Peyer's patch (tissue), 4 donors: ENCODE measurements around the gene PIK3R3. TPM values are rescaled to one million over a fixed set of nuclear protein-coding genes. Genes with fewer than 3 reads are reported as not detected.

ENCODE experiments used
- DNase-seq, 3 donors: peaks; one replicate each; pipeline ENCODE4 v3.0.0-alpha.2; 2017 to 2019
- H3K27ac ChIP-seq, 4 donors: fragments of 200-600 bp; sonication (generic); one replicate each; pipeline ENCODE4 v1.5.1; 2016 to 2019
- H3K27me3 ChIP-seq, 2 donors: fragments of 200-600 bp; sonication (generic); one replicate each; pipeline ENCODE4 v1.5.1; 2019
- H3K36me3 ChIP-seq, 3 donors: fragments of 200-600 bp; sonication (generic); one replicate each; pipeline ENCODE4 v1.5.1; 2016 to 2019
- H3K4me1 ChIP-seq, 4 donors: fragments of 200-600 bp; sonication (generic); one replicate each; pipeline ENCODE4 v1.5.1; 2016 to 2019
- H3K4me3 ChIP-seq, 4 donors: fragments of 200-600 bp; sonication (generic); 1 replicate in 3 of 4; 2 replicates in 1 of 4; pipeline ENCODE4 v1.5.1; 2016 to 2019; ENCODE audit warnings: mild to moderate bottlenecking in 1 of 4
- H3K9me3 ChIP-seq, 4 donors: fragments of 200-600 bp; sonication (generic); one replicate each; pipeline ENCODE4 v1.5.1; 2016 to 2019; ENCODE audit warnings: mild to moderate bottlenecking in 1 of 4
- CTCF ChIP-seq, 6 experiments: fragments of 450-650 bp in 4 of 6; fragments of 200-600 bp in 2 of 6; sonication (generic) in 1 of 6; IDR thresholded peaks; one replicate each; pipeline ENCODE4 v1.5.1; 2017 to 2019; ENCODE audit warnings: antibody characterized with exemption in 6 of 6, mild to moderate bottlenecking in 3 of 6, moderate library complexity in 1 of 6
- POLR2A ChIP-seq, 2 donors: fragments of 450-650 bp; IDR thresholded peaks; one replicate each; pipeline ENCODE4 v1.5.1; 2017; ENCODE audit warnings: antibody characterized with exemption in 2 of 2, mild to moderate bottlenecking in 2 of 2, moderate library complexity in 2 of 2
- total RNA-seq, 4 donors: library from RNA; depleted of rRNA; stranded (reverse); fragments of >200 nt; gene quantifications; one replicate each; pipeline ENCODE4 v1.1.0, GENCODE V29; 2016

The PIK3R3 gene
- total RNA-seq, 4 donors from 2014 or later: 2.8 to 12.4 (median 6.4) TPM

- H3K36me3 ChIP-seq: no peaks in the 10 kb centered on the region
- DNase-seq: peak in 1 of 3 donors; percentile 38
- H3K4me1 ChIP-seq: peaks cover 0 to 27% (median 0%) of the 10 kb centered on the region in 4 donors
- TF ChIP-seq CTCF (IDR thresholded peaks at IDR 0.05) (no peak), POLR2A (IDR thresholded peaks at IDR 0.05) (no peak)
- H3K4me3 ChIP-seq: no peak overlapping the region
- H3K27me3 ChIP-seq: no peaks in the 10 kb centered on the region
- H3K9me3 ChIP-seq: no peaks in the 10 kb centered on the region
- peak overlapping the region in 1 of 4 donors; percentile 19 for H3K27ac ChIP-seq
Observed at GRCh38 chr1:46171871-46172270, 39.4 kb upstream of the PIK3R3 start.

DNA sequence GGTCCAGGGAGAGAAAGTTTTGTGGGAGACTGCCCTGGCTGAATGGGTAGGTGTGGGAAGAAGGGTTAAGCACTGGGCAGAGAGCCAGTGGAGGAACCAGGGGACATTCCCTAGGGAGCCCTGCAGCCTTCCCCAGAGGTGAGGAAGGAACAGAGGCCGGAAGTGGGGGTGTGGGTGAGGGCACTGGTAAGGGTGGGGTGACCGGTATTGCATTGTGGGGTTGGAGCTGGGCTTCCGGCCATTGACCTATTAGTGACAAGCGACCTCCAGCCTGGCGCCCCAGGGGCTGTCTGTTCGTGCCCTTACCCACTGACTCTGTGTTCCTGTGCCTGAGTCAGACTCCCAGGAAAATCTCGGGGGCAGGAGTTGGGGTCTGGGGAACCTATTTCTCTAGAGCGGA is 38.9 kb upstream of the PIK3R3 start:
- Histone ChIP-seq H3K36me3 (no peaks in the 10 kb centered on the region), H3K4me3 (no peak overlapping the region), H3K9me3 (no peaks in the 10 kb centered on the region), H3K27me3 (no peaks in the 10 kb centered on the region), H3K27ac (peak overlapping the region in 1 of 4 donors; percentile 19), H3K4me1 (peaks cover 0 to 29% (median under 1%) of the 10 kb centered on the region in 4 donors)
- no peak for TF ChIP-seq POLR2A (IDR thresholded peaks at IDR 0.05)
- no peak for TF ChIP-seq CTCF (IDR thresholded peaks at IDR 0.05)
- DNase-seq: peak in 1 of 3 donors; percentile 38

DNA sequence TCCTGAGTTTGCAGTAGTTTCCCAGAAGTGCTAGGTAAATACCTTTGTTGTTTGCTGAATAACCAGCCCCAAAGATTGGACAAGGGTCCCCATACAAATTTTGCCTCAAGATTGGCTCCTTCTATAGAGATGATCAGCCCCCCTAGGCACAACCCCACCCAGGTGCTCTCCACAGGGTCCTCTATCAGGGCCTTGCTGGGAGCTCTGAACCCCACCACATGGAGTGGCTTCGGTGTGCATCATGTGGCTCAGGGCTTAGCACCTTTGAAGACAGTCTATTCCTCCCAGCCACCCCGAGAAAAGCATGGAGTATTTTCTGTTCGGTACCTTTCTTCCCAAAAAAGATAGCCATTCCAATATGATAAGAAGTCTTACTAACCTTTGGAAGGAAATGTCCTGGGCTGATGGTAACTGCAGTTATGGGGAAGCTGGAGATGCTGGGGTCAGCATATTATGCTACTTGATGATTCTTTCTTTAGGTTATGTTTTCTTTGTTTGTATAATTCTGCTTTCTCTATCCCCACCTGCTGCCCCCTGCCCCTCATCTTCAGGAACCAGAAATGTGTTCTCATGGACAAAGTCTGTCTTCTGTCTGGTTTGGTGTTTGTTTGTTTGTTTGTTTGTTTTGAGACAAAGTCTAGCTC is 37.5 kb upstream of the PIK3R3 start:
- peaks cover 0 to 26% (median 3%) of the 10 kb centered on the region in 4 donors for H3K4me1 ChIP-seq
- H3K4me3 ChIP-seq: no peak overlapping the region
- no peaks in the 10 kb centered on the region for H3K9me3 ChIP-seq
- no peak for DNase-seq
- H3K36me3 ChIP-seq: no peaks in the 10 kb centered on the region
- H3K27ac ChIP-seq: no peak overlapping the region
- H3K27me3 ChIP-seq: no peaks in the 10 kb centered on the region
- TF ChIP-seq POLR2A (IDR thresholded peaks at IDR 0.05) (no peak), CTCF (IDR thresholded peaks at IDR 0.05) (no peak)

GRCh38 chr1:46168477-46168876 is 36.0 kb upstream of the PIK3R3 start:
- no peak for TF ChIP-seq CTCF (IDR thresholded peaks at IDR 0.05)
- TF ChIP-seq POLR2A (IDR thresholded peaks at IDR 0.05): no peak
- no peaks in the 10 kb centered on the region for H3K27me3 ChIP-seq
- H3K4me3 ChIP-seq: no peak overlapping the region
- H3K27ac ChIP-seq: no peak overlapping the region
- H3K9me3 ChIP-seq: no peaks in the 10 kb centered on the region
- no peaks in the 10 kb centered on the region for H3K36me3 ChIP-seq
- no peak for DNase-seq
- H3K4me1 ChIP-seq: peaks cover 0 to 12% (median 3%) of the 10 kb centered on the region in 4 donors

- Histone ChIP-seq H3K36me3 (no peaks in the 10 kb centered on the region), H3K4me3 (peak overlapping the region; percentile 32 to 52 (median 49)), H3K27ac (peak overlapping the region; percentile 21 to 56 (median 42)), H3K27me3 (no peaks in the 10 kb centered on the region), H3K4me1 (peaks cover 0 to 10% (median 3%) of the 10 kb centered on the region in 4 donors), H3K9me3 (no peaks in the 10 kb centered on the region)
- no peak for TF ChIP-seq POLR2A (IDR thresholded peaks at IDR 0.05)
- TF ChIP-seq CTCF (IDR thresholded peaks at IDR 0.05): no peak
- peak in 2 of 3 donors; percentile 64 to 78 for DNase-seq
Observed at GRCh38 chr1:46166521-46167462, 34.4 kb upstream of the PIK3R3 start.
